Pulmonary artery endothelial cell (primary cell): ENCODE measurements around the gene EMC1. TPM values are rescaled to one million over a fixed set of nuclear protein-coding genes. Genes with fewer than 3 reads are reported as not detected.
"Not testable (repeated sequence)": the region's sequence is repeated elsewhere in the genome, so short reads cannot be mapped to it uniquely, and the experiment has no call there.

Experiments
- DNase-seq: peaks from one replicate; pipeline ENCODE4 v3.0.0-alpha.2; 2011; ENCODE audit warnings: low read depth, low spot score
- total RNA-seq: library from RNA; depleted of rRNA; stranded (reverse); fragments of >200 nt; gene quantifications from 2 replicates; pipeline ENCODE4 v1.2.3, GENCODE V29; 2014

The EMC1 gene
- total RNA-seq, result 73.3 and 89.4 TPM in 2 replicates

GRCh38 chr1:19251305-19252196, at the start of gene EMC1, which contains the start of gene MRTO4:
TSS of gene EMC1 (minus strand) at chr1:19251524. CDS start at chr1:19251509, 15 bp downstream.
TSS of gene MRTO4 (plus strand) at chr1:19251805. CDS start at chr1:19251836, 31 bp downstream.
- peak; percentile 39 for DNase-seq

GRCh38 chr1:19300211-19300610, 48.9 kb upstream of the EMC1 start:
- no peak for DNase-seq

GRCh38 chr1:19294638-19295037, 43.3 kb upstream of the EMC1 start:
- DNase-seq, result no peak

- DNase-seq, result no peak
These were observed 37.9 kb upstream of the EMC1 start for GRCh38 chr1:19289244-19289643.

GRCh38 chr1:19288324-19289241, 37.3 kb upstream of the EMC1 start, which contains the start of gene AKR7A3:
TSS of gene AKR7A3 (minus strand) at chr1:19288770. CDS start at chr1:19288709, 61 bp downstream.
- DNase-seq, result not testable (repeated sequence)

GRCh38 chr1:19287436-19288185, 36.3 kb upstream of the EMC1 start:
- DNase-seq, result no peak

- not testable (repeated sequence) for DNase-seq
These were observed 34.5 kb upstream of the EMC1 start for GRCh38 chr1:19285807-19286206.

- not testable (repeated sequence) for DNase-seq
These were observed 34.0 kb upstream of the EMC1 start for GRCh38 chr1:19285366-19285765.

GRCh38 chr1:19284881-19285280, 33.6 kb upstream of the EMC1 start:
- DNase-seq, result no peak

- no peak for DNase-seq
These were observed 32.6 kb upstream of the EMC1 start for GRCh38 chr1:19283891-19284290.

- no peak for DNase-seq
These were observed 23.3 kb upstream of the EMC1 start for GRCh38 chr1:19274636-19275035.

- not testable (repeated sequence) for DNase-seq
These were observed 22.7 kb upstream of the EMC1 start for GRCh38 chr1:19273844-19274531.

GRCh38 chr1:19273106-19273843, 22.0 kb upstream of the EMC1 start:
- DNase-seq, result no peak

GRCh38 chr1:19272064-19272463, 20.7 kb upstream of the EMC1 start:
- DNase-seq, result no peak

GRCh38 chr1:19270343-19270730, 19.0 kb upstream of the EMC1 start:
- DNase-seq, result not testable (repeated sequence)

- DNase-seq, result not testable (repeated sequence)
These were observed 18.4 kb upstream of the EMC1 start for GRCh38 chr1:19269427-19270342.

- no peak for DNase-seq
These were observed 17.1 kb upstream of the EMC1 start for GRCh38 chr1:19268445-19268844.

- no peak for DNase-seq
These were observed 11.4 kb upstream of the EMC1 start for GRCh38 chr1:19262744-19263143.

- no peak for DNase-seq
These were observed 10.7 kb upstream of the EMC1 start for GRCh38 chr1:19262047-19262446.
